HS-27A (cell line): ENCODE results near the gene PLEKHA7.
"Not testable (repeated sequence)": the region's sequence is repeated elsewhere in the genome, so short reads cannot be mapped to it uniquely, and the experiment has no call there.

Source experiments
- DNase-seq: peaks from one replicate; pipeline ENCODE4 v3.0.0-alpha.2; 2012; ENCODE audit warnings: low read depth, missing footprints

The PLEKHA7 gene, protein sequence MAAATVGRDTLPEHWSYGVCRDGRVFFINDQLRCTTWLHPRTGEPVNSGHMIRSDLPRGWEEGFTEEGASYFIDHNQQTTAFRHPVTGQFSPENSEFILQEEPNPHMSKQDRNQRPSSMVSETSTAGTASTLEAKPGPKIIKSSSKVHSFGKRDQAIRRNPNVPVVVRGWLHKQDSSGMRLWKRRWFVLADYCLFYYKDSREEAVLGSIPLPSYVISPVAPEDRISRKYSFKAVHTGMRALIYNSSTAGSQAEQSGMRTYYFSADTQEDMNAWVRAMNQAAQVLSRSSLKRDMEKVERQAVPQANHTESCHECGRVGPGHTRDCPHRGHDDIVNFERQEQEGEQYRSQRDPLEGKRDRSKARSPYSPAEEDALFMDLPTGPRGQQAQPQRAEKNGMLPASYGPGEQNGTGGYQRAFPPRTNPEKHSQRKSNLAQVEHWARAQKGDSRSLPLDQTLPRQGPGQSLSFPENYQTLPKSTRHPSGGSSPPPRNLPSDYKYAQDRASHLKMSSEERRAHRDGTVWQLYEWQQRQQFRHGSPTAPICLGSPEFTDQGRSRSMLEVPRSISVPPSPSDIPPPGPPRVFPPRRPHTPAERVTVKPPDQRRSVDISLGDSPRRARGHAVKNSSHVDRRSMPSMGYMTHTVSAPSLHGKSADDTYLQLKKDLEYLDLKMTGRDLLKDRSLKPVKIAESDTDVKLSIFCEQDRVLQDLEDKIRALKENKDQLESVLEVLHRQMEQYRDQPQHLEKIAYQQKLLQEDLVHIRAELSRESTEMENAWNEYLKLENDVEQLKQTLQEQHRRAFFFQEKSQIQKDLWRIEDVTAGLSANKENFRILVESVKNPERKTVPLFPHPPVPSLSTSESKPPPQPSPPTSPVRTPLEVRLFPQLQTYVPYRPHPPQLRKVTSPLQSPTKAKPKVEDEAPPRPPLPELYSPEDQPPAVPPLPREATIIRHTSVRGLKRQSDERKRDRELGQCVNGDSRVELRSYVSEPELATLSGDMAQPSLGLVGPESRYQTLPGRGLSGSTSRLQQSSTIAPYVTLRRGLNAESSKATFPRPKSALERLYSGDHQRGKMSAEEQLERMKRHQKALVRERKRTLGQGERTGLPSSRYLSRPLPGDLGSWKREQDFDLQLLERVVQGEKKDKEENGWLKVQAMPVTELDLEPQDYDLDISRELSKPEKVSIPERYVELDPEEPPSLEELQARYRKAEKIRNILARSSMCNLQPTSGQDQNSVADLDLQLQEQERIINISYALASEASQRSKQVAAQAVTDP

DNA sequence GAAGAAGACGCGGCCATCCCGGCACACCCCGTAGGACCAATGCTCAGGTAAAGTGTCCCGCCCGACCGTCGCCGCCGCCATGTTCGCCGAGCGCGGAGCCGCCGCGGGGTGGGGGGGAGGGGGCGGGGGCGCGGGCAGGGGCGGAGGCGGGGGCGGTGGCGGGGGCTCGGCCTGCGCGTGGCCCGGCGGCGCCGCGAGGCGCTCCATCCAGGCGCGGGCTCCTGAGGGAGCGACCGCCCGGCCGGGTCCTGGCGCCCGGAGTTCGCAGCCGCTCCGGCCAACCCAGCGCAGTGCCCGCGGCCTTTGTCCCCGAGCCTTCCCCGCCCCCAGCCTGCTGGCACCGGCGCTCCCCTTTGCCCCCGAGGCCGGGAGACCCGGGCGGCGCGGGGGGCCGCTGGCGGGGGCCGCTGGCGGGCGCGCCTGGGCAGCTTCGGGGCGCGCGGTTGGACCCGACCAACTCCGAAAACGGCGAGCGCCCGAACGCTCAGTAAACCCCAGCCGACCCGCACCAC lies at the start of gene PLEKHA7:
Gene PLEKHA7, minus strand, starts transcription at position 94 of the 512 bp plus-strand sequence. Its CDS starts 13 bp downstream, at position 81.
- no peak for DNase-seq

DNA sequence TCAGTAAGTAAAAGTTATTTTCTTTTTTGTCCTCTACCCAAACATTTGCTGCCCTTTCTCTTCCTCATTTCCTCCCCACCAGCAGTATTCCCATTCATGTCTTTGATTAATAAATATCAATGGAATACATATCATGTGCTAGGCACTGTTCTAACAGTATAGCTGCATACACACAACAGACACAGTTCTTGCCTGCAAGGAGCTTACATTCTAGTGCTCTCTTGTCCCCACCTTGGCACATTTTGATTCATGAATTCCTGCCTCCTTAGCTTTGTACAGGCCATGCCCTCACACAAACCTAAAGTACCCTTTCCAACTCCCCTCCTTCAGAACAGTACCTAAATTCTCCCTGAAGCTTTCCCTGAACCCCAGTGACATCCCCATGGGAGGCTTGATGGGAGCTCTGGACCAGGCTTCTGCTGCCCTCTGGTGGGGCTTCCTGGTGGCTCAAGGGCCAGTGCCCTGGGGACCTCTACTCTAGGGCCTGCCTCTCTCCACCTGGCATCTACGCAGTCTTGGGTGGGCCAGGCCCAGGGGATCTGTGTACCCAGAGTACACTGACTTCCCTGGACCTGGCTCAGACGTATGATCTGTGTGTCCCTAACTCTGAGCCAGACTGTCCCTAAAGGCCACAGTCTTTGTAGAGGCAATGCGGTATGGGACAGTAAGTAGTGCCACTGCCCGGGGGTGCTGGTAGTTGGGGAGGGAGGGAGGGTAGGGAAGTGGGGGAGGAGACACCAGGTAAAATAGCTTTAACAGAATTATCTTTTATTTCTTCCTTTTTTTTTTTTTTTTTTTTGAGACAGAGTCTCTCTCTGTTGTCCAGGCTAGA lies 49.2 kb upstream of the PLEKHA7 start:
- DNase-seq: peak; percentile 27

- DNase-seq: not testable (repeated sequence)
These were observed 36.9 kb upstream of the PLEKHA7 start for GRCh38 chr11:17051146-17051545.

- not testable (repeated sequence) for DNase-seq
These were observed 34.3 kb upstream of the PLEKHA7 start for GRCh38 chr11:17048491-17048890.

- no peak for DNase-seq
These were observed 32.5 kb upstream of the PLEKHA7 start for GRCh38 chr11:17046690-17047089.

DNA sequence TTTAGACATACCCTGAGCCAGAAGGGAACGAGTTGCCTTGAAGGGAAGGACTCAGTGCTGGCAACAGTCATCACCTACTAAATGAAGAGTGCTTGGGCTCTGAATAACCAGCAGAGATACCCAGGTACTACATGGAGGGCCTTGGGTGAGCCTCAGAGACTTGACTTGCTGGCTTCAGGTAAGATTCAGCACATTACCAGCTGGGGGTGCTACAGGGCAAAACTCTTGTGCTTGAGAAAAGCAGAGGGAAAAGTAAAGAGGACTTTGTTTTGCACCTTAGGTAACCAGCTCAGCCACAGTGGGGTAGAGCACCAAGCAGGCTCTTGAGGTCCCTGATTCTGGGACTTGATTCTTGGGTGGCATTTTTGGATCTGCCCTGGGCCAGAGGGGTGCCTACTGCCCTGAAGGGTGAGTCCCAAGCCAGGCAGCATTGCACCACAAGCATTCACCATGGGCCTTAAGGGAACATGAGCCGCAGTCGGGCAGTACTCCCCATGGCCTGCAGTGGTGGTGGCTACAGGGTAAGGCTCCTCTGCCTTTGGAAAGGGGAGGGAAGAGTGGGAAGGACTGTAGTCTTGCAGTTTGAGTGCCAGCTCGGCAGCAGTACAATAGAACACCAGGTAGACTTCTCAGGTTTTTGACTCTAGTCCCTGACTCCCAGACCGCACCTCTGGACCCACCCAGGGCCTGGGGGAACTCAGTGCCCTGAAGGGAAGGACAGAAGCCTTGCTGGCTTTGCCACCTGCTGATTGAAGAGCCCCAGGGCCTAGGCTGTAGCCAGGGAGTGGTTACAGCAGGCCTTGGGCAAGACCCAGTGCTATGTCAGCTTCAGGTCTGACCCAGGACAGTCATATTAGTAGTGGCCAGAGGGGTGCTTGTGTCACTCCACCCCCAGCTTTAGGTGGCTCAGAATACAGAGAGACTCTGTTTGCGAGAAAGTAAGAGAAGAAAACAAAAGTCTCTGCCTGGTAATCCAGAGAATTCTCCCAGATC lies 22.7 kb upstream of the PLEKHA7 start:
- no peak for DNase-seq

GRCh38 chr11:17034027-17034426 lies 19.8 kb upstream of the PLEKHA7 start:
- DNase-seq: not testable (repeated sequence)

DNA sequence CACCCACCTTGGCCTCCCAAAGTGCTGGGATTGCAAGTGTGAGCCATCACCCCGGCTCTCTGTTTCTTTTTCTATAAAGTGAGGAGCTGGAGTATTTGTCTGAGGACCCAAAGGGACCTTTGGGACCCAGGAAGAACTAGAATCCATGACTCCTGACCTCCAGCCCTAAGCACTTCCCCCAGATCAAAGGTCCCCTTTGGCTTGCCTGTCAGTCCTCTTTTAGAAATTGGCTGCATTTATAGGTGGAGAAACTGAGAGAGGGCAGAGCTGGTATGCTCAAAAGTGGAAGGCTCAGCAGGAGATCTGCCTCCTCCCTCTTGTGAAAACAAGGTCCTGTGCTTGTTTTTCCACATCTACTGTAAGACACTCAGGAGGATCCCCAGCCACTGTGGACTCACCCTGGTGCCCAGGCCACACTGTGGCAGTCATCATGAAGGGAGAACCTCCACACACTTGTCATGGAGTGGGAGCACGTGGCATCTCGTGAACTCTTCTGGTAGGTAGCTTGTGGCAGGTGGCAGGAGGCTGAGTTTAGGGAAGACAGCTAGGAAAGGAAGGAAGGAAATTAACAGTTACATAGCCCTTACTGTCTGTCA lies 12.4 kb upstream of the PLEKHA7 start:
- no peak for DNase-seq

- no peak for DNase-seq
These were observed 10.7 kb upstream of the PLEKHA7 start for GRCh38 chr11:17024924-17025323.

DNA sequence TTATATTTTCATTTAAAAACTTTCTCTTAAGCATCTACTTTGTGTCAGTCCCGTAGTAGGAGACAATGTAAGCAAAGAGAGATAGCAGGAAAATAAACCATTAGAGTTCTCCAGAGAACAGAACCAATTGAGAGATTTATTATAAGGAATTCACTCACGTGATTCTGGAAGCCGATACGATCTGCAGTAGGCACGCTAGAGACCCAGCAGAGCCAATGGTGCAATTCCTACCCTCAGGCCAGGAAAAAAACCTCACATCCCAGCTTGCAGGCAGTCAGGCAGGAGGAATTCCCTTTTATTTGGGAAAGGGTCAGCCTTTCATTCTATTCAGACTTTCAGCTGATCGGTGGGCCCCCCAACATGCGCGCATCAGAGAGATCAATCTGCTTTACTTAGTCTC lies 7.3 kb upstream of the PLEKHA7 start:
- DNase-seq: no peak

DNA sequence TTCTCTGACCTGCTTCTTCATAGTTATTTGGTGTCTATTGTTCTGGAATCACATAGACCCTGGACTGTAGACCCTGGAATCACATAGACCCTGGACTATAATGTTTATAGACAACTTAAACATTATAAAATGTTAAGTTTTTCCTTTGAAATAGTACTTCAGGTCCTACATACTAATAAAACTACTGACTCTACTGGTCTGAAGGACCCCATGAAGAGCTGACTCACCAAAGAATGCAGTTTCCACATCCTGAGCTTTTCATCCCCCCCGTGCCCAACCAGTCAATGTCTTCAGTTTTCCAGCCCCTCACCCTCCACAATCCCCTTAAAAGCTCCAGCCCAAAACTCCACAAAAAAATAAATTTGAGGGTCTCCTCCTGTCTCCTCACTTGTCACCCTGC lies 6.6 kb upstream of the PLEKHA7 start:
- DNase-seq: no peak

DNA sequence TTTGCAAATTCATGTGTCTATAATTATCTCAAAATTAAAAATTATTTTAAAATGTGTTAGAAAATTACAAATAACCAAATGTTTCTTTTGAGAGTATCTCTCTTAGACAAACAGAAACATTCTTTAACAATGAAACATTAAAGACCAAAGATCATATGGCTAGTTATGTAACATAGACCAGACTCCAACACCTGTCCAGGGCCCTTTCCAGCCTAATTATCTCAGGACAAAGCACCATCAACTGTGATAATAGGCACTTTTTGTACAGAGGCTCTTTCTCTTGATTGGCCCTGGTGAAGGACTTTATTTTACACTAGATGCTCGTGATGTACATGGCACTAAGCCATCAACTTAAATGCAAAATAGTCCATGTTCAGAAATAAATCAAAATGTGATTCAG lies 5.0 kb upstream of the PLEKHA7 start:
- no peak for DNase-seq

DNA sequence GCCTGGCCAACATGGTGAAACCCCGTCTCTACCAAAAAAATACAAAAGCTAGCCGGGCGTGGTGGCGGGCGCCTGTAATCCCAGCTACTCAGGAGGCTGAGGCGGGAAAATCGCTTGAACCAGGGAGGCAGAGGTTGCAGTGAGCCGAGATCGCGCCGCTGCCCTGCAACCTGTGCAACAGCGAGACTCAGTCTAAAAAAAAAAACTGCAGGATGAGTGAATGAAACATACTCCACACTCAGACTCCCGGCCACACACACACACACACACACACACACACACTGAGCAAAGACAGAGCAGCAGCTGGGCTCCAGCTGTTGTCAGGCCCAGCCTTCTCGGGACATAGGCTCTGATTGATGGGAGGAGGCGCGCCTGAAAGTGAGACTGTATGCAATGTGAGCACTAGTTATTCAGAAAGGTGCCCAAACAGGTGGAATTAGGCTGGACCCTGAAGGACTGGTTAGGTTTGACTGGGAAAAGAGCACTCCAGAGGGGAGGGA lies 1.5 kb upstream of the PLEKHA7 start:
- no peak for DNase-seq

GRCh38 chr11:17014833-17015626 lies 816 bp upstream of the PLEKHA7 start:
- no peak for DNase-seq

DNA sequence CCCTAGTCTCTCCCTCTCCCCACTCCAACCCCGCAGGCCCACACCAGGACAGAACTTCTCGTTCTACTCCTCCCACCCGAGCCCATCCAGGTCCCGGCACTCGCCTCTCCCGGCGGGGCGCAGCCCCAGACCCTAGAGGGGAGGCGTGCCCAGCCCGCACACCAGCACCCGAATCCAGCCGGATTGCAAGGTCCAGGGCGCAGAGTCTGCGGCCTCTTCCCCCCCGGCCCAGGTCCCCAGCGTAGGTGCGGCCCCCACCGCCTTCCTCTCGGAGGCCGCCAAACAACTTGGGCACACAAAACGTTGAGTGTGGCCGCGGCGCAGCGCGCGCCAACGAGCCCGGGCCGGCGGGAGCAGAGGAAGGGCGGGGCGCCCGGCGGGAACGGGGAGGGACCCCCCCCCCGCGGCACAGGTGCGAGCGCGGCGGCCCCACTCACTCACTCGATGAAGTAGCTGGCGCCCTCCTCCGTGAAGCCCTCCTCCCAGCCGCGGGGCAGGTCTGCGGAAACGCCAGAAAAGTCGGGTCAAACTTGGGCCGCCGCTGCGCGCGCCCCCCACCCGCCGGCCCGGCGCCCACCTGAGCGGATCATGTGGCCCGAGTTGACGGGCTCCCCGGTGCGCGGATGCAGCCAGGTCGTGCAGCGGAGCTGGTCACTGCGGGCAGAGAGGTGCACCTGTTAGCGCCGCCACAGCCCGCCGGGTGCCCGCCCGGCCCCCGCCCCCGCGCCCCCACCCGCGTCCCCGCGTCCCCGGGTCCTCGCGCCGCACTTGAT lies 480 bp downstream of the PLEKHA7 start:
- DNase-seq: no peak

- DNase-seq: no peak
These were observed 1.3 kb downstream of the PLEKHA7 start for GRCh38 chr11:17012712-17013547.

DNA sequence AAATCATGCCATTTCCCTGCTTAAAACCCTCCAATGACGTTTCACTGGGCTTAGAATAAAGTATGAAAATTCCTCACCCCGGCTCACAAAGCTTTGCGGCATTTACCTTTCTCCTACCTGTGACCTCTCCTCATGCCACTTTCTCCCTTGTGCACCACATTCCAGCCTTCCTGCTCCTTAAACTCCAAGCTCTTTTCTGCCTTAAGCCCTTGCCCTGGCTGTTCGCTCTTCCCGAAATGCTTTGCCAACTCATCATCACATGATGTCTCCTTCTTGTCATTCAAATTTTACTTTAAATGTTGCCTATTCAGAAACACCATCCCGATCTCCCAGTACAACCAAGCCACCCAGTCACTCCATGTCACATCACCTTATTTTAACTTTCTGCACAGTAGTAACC lies 2.0 kb downstream of the PLEKHA7 start:
- no peak for DNase-seq
